GM20000 (cell line): ENCODE data around the gene CACNA1B.
"Not testable (repeated sequence)": the region's sequence is repeated elsewhere in the genome, so short reads cannot be mapped to it uniquely, and the experiment has no call there.

Experiments used
- DNase-seq: peaks from one replicate; pipeline ENCODE4 v3.0.0; 2012; ENCODE audit warnings: low spot score
- CTCF ChIP-seq: IDR thresholded peaks from 2 replicates; pipeline ENCODE4 v1.5.1; 2012; ENCODE audit warnings: mild to moderate bottlenecking, control low read depth; ENCODE audit errors: extremely low read depth, missing control alignments

The CACNA1B gene

GRCh38 chr9:138112791-138113600, 235.4 kb downstream of the CACNA1B start:
- DNase-seq, result no peak
- no peak for TF ChIP-seq CTCF

- DNase-seq, result not testable (repeated sequence)
Measured at GRCh38 chr9:138113701-138114325, 236.2 kb downstream of the CACNA1B start.

GRCh38 chr9:138114501-138115245, 237.1 kb downstream of the CACNA1B start:
- DNase-seq, result no peak
- no peak for TF ChIP-seq CTCF

- DNase-seq, result no peak
Measured at GRCh38 chr9:138115506-138115905, 237.9 kb downstream of the CACNA1B start.

GRCh38 chr9:138116521-138116920, 238.9 kb downstream of the CACNA1B start:
- DNase-seq, result no peak
- no peak for TF ChIP-seq CTCF

More at GRCh38 chr9:138115506-138115905, 237.9 kb downstream of the CACNA1B start:
- no peak for TF ChIP-seq CTCF

- no peak for DNase-seq
- no peak for TF ChIP-seq CTCF
Measured at GRCh38 chr9:138117101-138117750, 239.6 kb downstream of the CACNA1B start.

- DNase-seq, result no peak
- TF ChIP-seq CTCF, result no peak
Measured at GRCh38 chr9:138117836-138118235, 240.3 kb downstream of the CACNA1B start.
